Globus pallidus (tissue), 1 donor: ENCODE measurements around the gene SMAD1.
A peak's percentile ranks its signal among the peaks of the same experiment; 100 is the strongest.

Experiments
- DNase-seq: peaks from one replicate; pipeline ENCODE4 v3.0.0-alpha.2; 2015; ENCODE audit warnings: low spot score

The SMAD1 gene

GRCh38 chr4:145489556-145489955 is 7.9 kb downstream of the SMAD1 start:
- no peak for DNase-seq

GRCh38 chr4:145490361-145490760 is 8.7 kb downstream of the SMAD1 start:
- DNase-seq, result no peak

- DNase-seq, result no peak
These were observed 9.1 kb downstream of the SMAD1 start for GRCh38 chr4:145490796-145491195.

GRCh38 chr4:145492376-145492775 is 10.7 kb downstream of the SMAD1 start:
- DNase-seq, result no peak

- no peak for DNase-seq
These were observed 11.5 kb downstream of the SMAD1 start for GRCh38 chr4:145493166-145493565.

GRCh38 chr4:145494666-145495270 is 13.1 kb downstream of the SMAD1 start:
- no peak for DNase-seq

- no peak for DNase-seq
These were observed 14.6 kb downstream of the SMAD1 start for GRCh38 chr4:145496292-145496691.

- no peak for DNase-seq
These were observed 15.8 kb downstream of the SMAD1 start for GRCh38 chr4:145497199-145498149.

- DNase-seq, result no peak
These were observed 16.8 kb downstream of the SMAD1 start for GRCh38 chr4:145498430-145498829.

- DNase-seq, result no peak
These were observed 19.5 kb downstream of the SMAD1 start for GRCh38 chr4:145501051-145501660.

- no peak for DNase-seq
These were observed 21.2 kb downstream of the SMAD1 start for GRCh38 chr4:145502809-145503208.

GRCh38 chr4:145503486-145504072 is 21.9 kb downstream of the SMAD1 start:
- no peak for DNase-seq

GRCh38 chr4:145505995-145506394 is 24.3 kb downstream of the SMAD1 start:
- DNase-seq, result no peak

- DNase-seq, result no peak
These were observed 26.0 kb downstream of the SMAD1 start for GRCh38 chr4:145507636-145508035.

GRCh38 chr4:145511913-145512522 is 30.4 kb downstream of the SMAD1 start:
- DNase-seq, result no peak

- no peak for DNase-seq
These were observed 31.5 kb downstream of the SMAD1 start for GRCh38 chr4:145513020-145513621.

GRCh38 chr4:145520172-145520571 is 38.5 kb downstream of the SMAD1 start:
- no peak for DNase-seq

- no peak for DNase-seq
These were observed 39.6 kb downstream of the SMAD1 start for GRCh38 chr4:145521282-145521681.

- no peak for DNase-seq
These were observed 41.5 kb downstream of the SMAD1 start for GRCh38 chr4:145523117-145523516.

GRCh38 chr4:145524552-145524951 is 42.9 kb downstream of the SMAD1 start:
- no peak for DNase-seq

GRCh38 chr4:145525291-145525740 is 43.7 kb downstream of the SMAD1 start:
- DNase-seq, result peak; percentile 46

- DNase-seq, result no peak
These were observed 46.1 kb downstream of the SMAD1 start for GRCh38 chr4:145527773-145528172.
